Measurements from ENCODE around the gene LYPD1. TPM values are rescaled to one million over a fixed set of nuclear protein-coding genes. Genes with fewer than 3 reads are reported as not detected.

Gene LYPD1
- total and polyA plus RNA-seq, 2 of the 4 experiments (the other 2 are of a cell fraction): 66.1 to 87.6 TPM

DNA sequence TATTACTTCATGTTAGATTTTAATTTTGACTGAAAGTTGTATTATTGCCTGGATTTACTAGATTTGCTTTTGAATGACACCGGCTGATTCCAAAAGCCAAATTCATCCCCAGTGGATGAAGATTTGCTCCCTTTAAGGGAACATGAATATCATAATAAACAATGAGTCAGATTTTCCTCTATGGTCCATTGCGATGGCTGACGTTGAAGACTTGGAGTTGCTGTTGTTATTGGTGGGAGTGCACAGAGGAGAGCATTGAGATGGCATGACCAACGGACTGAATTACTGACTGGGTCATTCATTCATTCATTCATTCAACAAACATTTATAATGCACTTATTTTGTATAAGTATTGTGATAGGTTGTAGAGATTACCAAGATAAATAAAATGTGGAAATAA is 33.4 kb upstream of the LYPD1 start:
- ChIA-PET CTCF (no interaction called here), POLR2A (ENCODE audit: unreplicated experiment) (no interaction called here)
- no peak overlapping the region for H3K4me3 ChIP-seq (ENCODE audit: insufficient read depth, low read depth, low read length)
- no peak overlapping the region for H4K5ac ChIP-seq (ENCODE audit: low read depth, low read length)
- ATAC-seq (ENCODE audit: low read depth) (peak; percentile 76), DNase-seq (peak; percentile 93)
- no peak overlapping the region for H3K4me2 ChIP-seq (ENCODE audit: low read depth, low read length)
- H2BK20ac ChIP-seq (ENCODE audit: low read depth, low read length): 0 out of 2 replicates have a peak overlapping the region, but pooled peaks have one; percentile 25
- peaks cover 7% of the 10 kb centered on the region for H3K9me1 ChIP-seq (ENCODE audit: insufficient read depth, low read length)
- H4K91ac ChIP-seq (ENCODE audit: insufficient read depth, low read depth, low read length): no peak overlapping the region
- dilution Hi-C loops (cut with HindIII; ENCODE audit: low sequenced_read_pairs, unreplicated experiment) (no loop called here), in situ Hi-C loops (cut with MboI; ENCODE audit: low sequenced_read_pairs) (no loop called here), intact Hi-C loops (cut with micrococcal nuclease) (no loop called here)
- H2BK120ac ChIP-seq (ENCODE audit: low read depth, low read length): no peak overlapping the region
- H3K27ac ChIP-seq (ENCODE audit: insufficient read depth, low read length): no peak overlapping the region
- H3K18ac ChIP-seq (ENCODE audit: low read depth, low read length): no peak overlapping the region
- no peak overlapping the region for H2BK5ac ChIP-seq (ENCODE audit: low read depth, low read length, poor library complexity, severe bottlenecking)
- H2BK15ac ChIP-seq (ENCODE audit: low read depth, low read length): no peak overlapping the region
- H3K4ac ChIP-seq (ENCODE audit: low read depth, low read length): no peak overlapping the region
- TF ChIP-seq RCOR1 (IDR thresholded peaks at IDR 0.05; ENCODE audit: insufficient replicate concordance, low read length) (no peak), MAZ (IDR thresholded peaks at IDR 0.05; ENCODE audit: borderline replicate concordance, low read depth, low read length) (no peak), MAFK (IDR thresholded peaks at IDR 0.05; ENCODE audit: low read depth, low read length) (no peak), FOS (IDR thresholded peaks at IDR 0.05; ENCODE audit: low read depth, low read length) (peak; percentile 63), RFX5 (IDR thresholded peaks at IDR 0.05; ENCODE audit: low read depth, low read length) (no peak), MXI1 (IDR thresholded peaks at IDR 0.05; ENCODE audit: borderline replicate concordance, low read depth, low read length) (no peak), NFE2L2 (IDR thresholded peaks at IDR 0.05; ENCODE audit: low read depth, low read length) (no peak), BHLHE40 (IDR thresholded peaks at IDR 0.05; ENCODE audit: low read depth, low read length) (peak; percentile 14; the same call in 1 of the 2 replicates), CHD1 (IDR thresholded peaks at IDR 0.05; ENCODE audit: low read depth, low read length) (no peak), CEBPB (IDR thresholded peaks at IDR 0.05; ENCODE audit: low read depth, low read length) (0 out of 2 replicates have a peak, but pooled peaks have one; percentile 17)
- TF ChIP-seq, protein P1, sequence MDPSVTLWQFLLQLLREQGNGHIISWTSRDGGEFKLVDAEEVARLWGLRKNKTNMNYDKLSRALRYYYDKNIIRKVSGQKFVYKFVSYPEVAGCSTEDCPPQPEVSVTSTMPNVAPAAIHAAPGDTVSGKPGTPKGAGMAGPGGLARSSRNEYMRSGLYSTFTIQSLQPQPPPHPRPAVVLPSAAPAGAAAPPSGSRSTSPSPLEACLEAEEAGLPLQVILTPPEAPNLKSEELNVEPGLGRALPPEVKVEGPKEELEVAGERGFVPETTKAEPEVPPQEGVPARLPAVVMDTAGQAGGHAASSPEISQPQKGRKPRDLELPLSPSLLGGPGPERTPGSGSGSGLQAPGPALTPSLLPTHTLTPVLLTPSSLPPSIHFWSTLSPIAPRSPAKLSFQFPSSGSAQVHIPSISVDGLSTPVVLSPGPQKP (IDR thresholded peaks at IDR 0.05; ENCODE audit: borderline replicate concordance, low read depth, low read length): no peak
- TF ChIP-seq, protein P2, sequence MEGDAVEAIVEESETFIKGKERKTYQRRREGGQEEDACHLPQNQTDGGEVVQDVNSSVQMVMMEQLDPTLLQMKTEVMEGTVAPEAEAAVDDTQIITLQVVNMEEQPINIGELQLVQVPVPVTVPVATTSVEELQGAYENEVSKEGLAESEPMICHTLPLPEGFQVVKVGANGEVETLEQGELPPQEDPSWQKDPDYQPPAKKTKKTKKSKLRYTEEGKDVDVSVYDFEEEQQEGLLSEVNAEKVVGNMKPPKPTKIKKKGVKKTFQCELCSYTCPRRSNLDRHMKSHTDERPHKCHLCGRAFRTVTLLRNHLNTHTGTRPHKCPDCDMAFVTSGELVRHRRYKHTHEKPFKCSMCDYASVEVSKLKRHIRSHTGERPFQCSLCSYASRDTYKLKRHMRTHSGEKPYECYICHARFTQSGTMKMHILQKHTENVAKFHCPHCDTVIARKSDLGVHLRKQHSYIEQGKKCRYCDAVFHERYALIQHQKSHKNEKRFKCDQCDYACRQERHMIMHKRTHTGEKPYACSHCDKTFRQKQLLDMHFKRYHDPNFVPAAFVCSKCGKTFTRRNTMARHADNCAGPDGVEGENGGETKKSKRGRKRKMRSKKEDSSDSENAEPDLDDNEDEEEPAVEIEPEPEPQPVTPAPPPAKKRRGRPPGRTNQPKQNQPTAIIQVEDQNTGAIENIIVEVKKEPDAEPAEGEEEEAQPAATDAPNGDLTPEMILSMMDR (conservative IDR thresholded peaks at IDR 0.05; ENCODE audit: low read depth, low read length): no peak
- TF ChIP-seq, protein P3, sequence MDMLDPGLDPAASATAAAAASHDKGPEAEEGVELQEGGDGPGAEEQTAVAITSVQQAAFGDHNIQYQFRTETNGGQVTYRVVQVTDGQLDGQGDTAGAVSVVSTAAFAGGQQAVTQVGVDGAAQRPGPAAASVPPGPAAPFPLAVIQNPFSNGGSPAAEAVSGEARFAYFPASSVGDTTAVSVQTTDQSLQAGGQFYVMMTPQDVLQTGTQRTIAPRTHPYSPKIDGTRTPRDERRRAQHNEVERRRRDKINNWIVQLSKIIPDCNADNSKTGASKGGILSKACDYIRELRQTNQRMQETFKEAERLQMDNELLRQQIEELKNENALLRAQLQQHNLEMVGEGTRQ (IDR thresholded peaks at IDR 0.05; ENCODE audit: low read depth, low read length): no peak
- no TSS peak for BruUV-seq (replicated peaks)
- no peak overlapping the region for H2AK5ac ChIP-seq (ENCODE audit: low read depth, low read length)
- H3K14ac ChIP-seq (replicated peaks; ENCODE audit: low read depth, low read length): no peak overlapping the region
- H2AFZ ChIP-seq (replicated peaks; ENCODE audit: low read length, poor library complexity): no peak overlapping the region
- WGBS, 2 experiments (ENCODE audit: extremely low coverage in 2 of 2, insufficient read length in 1 of 2): no CpG with 5 or more reads among the region's 4 CpGs
- peaks cover 0 to 3% of the 10 kb centered on the region in 2 experiments; a peak in 1 of 4 replicates for H3K79me1 ChIP-seq (ENCODE audit: low read depth in 1 of 2, low read length in 2 of 2)
- H3K56ac ChIP-seq (ENCODE audit: extremely low read depth, insufficient read depth, low read length): no peak overlapping the region
- no peaks in the 10 kb centered on the region for H4K20me1 ChIP-seq (ENCODE audit: insufficient read depth, low read length)
- H3K9ac ChIP-seq (ENCODE audit: low read depth, low read length): no peak overlapping the region
- H3K23ac ChIP-seq (ENCODE audit: low read depth, low read length): no peak overlapping the region
- H3K4me1 ChIP-seq (ENCODE audit: control insufficient read depth, insufficient read depth, low read length): peaks cover 4% of the 10 kb centered on the region; the same call in 1 of the 2 replicates
- no peaks in the 10 kb centered on the region for H3K27me3 ChIP-seq (ENCODE audit: control insufficient read depth, insufficient read depth, low read length)
- no peaks in the 10 kb centered on the region for H3K9me3 ChIP-seq (ENCODE audit: control insufficient read depth, insufficient read depth, low read length)
- H3K36me3 ChIP-seq (ENCODE audit: control insufficient read depth, insufficient read depth, low read length): peaks cover 9% of the 10 kb centered on the region
- no peak overlapping the region for H2AK9ac ChIP-seq (replicated peaks; ENCODE audit: low read depth, low read length, poor library complexity)
- H4K8ac ChIP-seq (ENCODE audit: low read depth in 2 of 2, low read length in 2 of 2): no peak overlapping the region

Measured in IMR-90 (cell line).